AG09309 (cell line): ENCODE measurements around the gene SELPLG.
"Not testable (repeated sequence)": the region's sequence is repeated elsewhere in the genome, so short reads cannot be mapped to it uniquely, and the experiment has no call there.

Experiments used
- DNase-seq: peaks from one replicate; pipeline ENCODE4 v3.0.0-alpha.2; 2010; ENCODE audit warnings: low read depth
- H3K4me3 ChIP-seq: 2 replicates; pipeline ENCODE4 v1.5.1; 2011; ENCODE audit warnings: mild to moderate bottlenecking, low read depth, low read length, moderate library complexity; ENCODE audit not compliant: control insufficient read depth
- TF ChIP-seq, protein P1 (sequence below): IDR thresholded peaks from 2 replicates; pipeline ENCODE4 v1.5.1; 2011; ENCODE audit warnings: mild to moderate bottlenecking, low read depth, low read length, inconsistent platforms; ENCODE audit not compliant: insufficient read depth, control insufficient read depth; ENCODE audit errors: missing control alignments

SELPLG gene

DNA sequence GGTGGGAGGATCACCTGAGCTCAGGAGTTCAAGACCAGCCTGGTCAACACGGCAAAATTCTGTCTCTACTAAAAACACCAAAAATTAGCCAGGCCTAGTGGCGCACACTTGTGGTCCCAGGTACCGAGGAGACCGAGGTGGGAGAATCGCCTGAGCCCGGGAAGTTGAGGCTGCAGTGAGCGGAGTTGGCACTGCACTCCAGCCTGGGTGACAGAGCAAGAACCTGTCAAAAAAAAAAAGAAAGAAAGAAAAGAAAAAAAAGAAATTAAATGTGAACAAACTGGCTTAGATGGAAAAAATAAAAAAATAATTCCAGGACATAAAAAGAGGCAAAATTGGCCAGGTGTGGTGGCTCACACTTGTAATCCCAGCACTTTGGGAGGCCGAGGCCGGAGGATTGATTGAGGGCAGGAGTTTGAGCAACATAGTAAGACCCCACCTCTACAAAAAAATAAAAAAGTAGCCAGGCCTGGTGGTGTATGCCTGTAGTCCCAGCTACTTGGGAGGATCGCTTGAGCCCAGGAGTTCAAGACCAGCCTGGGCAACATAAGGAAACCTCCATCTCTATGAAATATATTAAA lies 39.3 kb downstream of the SELPLG start:
- TF ChIP-seq, protein P1, sequence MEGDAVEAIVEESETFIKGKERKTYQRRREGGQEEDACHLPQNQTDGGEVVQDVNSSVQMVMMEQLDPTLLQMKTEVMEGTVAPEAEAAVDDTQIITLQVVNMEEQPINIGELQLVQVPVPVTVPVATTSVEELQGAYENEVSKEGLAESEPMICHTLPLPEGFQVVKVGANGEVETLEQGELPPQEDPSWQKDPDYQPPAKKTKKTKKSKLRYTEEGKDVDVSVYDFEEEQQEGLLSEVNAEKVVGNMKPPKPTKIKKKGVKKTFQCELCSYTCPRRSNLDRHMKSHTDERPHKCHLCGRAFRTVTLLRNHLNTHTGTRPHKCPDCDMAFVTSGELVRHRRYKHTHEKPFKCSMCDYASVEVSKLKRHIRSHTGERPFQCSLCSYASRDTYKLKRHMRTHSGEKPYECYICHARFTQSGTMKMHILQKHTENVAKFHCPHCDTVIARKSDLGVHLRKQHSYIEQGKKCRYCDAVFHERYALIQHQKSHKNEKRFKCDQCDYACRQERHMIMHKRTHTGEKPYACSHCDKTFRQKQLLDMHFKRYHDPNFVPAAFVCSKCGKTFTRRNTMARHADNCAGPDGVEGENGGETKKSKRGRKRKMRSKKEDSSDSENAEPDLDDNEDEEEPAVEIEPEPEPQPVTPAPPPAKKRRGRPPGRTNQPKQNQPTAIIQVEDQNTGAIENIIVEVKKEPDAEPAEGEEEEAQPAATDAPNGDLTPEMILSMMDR: no peak
- no peak for DNase-seq
- no peak overlapping the region for H3K4me3 ChIP-seq

GRCh38 chr12:108592033-108592909 lies 41.4 kb downstream of the SELPLG start:
- no peak for DNase-seq
- no peak overlapping the region for H3K4me3 ChIP-seq
- TF ChIP-seq, protein P1: no peak

- no peak overlapping the region for H3K4me3 ChIP-seq
- TF ChIP-seq, protein P1: no peak
- DNase-seq: no peak
Measured at GRCh38 chr12:108591267-108591980, 42.3 kb downstream of the SELPLG start.

- H3K4me3 ChIP-seq, DNase-seq: not testable (repeated sequence)
Measured at GRCh38 chr12:108590463-108590862, 43.2 kb downstream of the SELPLG start.

- no peak for DNase-seq
- H3K4me3 ChIP-seq: no peak overlapping the region
- TF ChIP-seq, protein P1: no peak
Measured at GRCh38 chr12:108589840-108590229, 43.9 kb downstream of the SELPLG start.

- no peak for DNase-seq
- TF ChIP-seq, protein P1: no peak
- no peak overlapping the region for H3K4me3 ChIP-seq
Measured at GRCh38 chr12:108589028-108589839, 44.5 kb downstream of the SELPLG start.

DNA sequence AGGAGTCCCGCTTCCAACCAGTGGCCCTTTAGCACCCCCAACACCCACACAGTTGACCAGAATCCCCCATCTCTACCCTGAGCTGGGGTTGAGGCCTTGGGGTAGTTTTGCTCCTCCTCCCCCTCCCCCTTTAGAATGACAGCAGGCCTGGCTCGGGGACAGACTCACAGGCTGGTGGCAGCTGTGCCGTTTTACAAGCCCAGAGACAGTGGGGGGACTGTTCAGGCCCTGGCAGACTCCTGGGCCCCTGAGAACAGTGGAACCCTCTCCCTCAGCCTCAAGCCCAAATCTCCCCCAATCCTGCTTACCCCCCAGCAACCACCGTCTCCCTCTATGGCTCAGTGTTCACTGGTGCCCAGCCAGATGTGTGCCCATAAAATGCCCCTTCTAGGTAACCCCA lies 45.9 kb downstream of the SELPLG start:
- H3K4me3 ChIP-seq: no peak overlapping the region
- no peak for DNase-seq
- TF ChIP-seq, protein P1: no peak
